ENCODE data around the gene METTL17. TPM values are rescaled to one million over a fixed set of nuclear protein-coding genes. Genes with fewer than 3 reads are reported as not detected.
A peak's percentile ranks its signal among the peaks of the same experiment; 100 is the strongest.

METTL17 gene
- total and polyA plus RNA-seq, 9 of the 15 experiments (the other 6 are each of a cell fraction or from before 2014, with no cell fraction given): 65.6 to 150 (median 90.0) TPM

GRCh38 chr14:20989787-20990600, at the start of gene METTL17 (continued):
- peak; percentile 14; the same call in 1 of the 2 replicates for TF ChIP-seq JUND (IDR thresholded peaks at IDR 0.05; ENCODE audit: borderline replicate concordance, low read depth, low read length)
- TF ChIP-seq JUND (tag; IDR thresholded peaks at IDR 0.05; ENCODE audit: borderline replicate concordance, low read depth, low read length): no peak
- peak; percentile 50; the same call in 1 of the 2 replicates for TF ChIP-seq TFAP4 (CRISPR knock-in tag; IDR thresholded peaks at IDR 0.05; ENCODE audit: borderline replicate concordance)
- no peak for TF ChIP-seq ERF (CRISPR knock-in tag; IDR thresholded peaks at IDR 0.05)
- TF ChIP-seq NEUROD1 (IDR thresholded peaks at IDR 0.05; ENCODE audit: borderline replicate concordance, low read depth, low read length, partially characterized antibody): peak; percentile 89
- TF ChIP-seq ZNF197 (CRISPR knock-in tag; IDR thresholded peaks at IDR 0.05; ENCODE audit: low read depth): 0 out of 2 replicates have a peak, but pooled peaks have one; percentile 7
- TF ChIP-seq POLR2G (IDR thresholded peaks at IDR 0.05; ENCODE audit: low read depth, low read length): peak; percentile 84
- TF ChIP-seq NONO (IDR thresholded peaks at IDR 0.05; ENCODE audit: low read depth in 2 of 2, low read length in 1 of 2): no peak
- no peak for TF ChIP-seq ZKSCAN1 (IDR thresholded peaks at IDR 0.05; ENCODE audit: low read depth, low read length)
- no peak for TF ChIP-seq IFI16 (CRISPR knock-in tag; IDR thresholded peaks at IDR 0.05)
- TF ChIP-seq MEF2A (IDR thresholded peaks at IDR 0.05; ENCODE audit: control insufficient read depth, low read depth, low read length): no peak
- TF ChIP-seq U2AF1 (optimal IDR thresholded peaks at IDR 0.05; ENCODE audit: low read depth, low read length): no peak
- no peak for TF ChIP-seq NR1H2 (CRISPR knock-in tag; IDR thresholded peaks at IDR 0.05)
- TF ChIP-seq ZSCAN29 (IDR thresholded peaks at IDR 0.05): no peak; the same call in 1 of the 2 replicates
- peak; percentile 71 for TF ChIP-seq DIDO1 (tag; IDR thresholded peaks at IDR 0.05; ENCODE audit: low read depth)
- no peak for TF ChIP-seq ZNF395 (CRISPR knock-in tag; IDR thresholded peaks at IDR 0.05)
- TF ChIP-seq CEBPZ (IDR thresholded peaks at IDR 0.05; ENCODE audit: borderline replicate concordance, low read depth, low read length): no peak
- TF ChIP-seq ETV1 (tag; conservative IDR thresholded peaks at IDR 0.05; ENCODE audit: low read depth): peak; percentile 67; the same call in 1 of the 2 replicates
- peak; percentile 58 for TF ChIP-seq POLR2H (tag; IDR thresholded peaks at IDR 0.05; ENCODE audit: low read depth)
- no peak for TF ChIP-seq HIVEP1 (CRISPR knock-in tag; IDR thresholded peaks at IDR 0.05)
- TF ChIP-seq IRF9 (tag; IDR thresholded peaks at IDR 0.05): no peak

All from K562 (cell line).